Spleen (tissue), 11 donors: ENCODE measurements around the gene AVP. TPM values are rescaled to one million over a fixed set of nuclear protein-coding genes. Genes with fewer than 3 reads are reported as not detected.

Experiments used
- DNase-seq: peaks from one replicate; pipeline ENCODE4 v3.0.0-alpha.2; 2020
- H3K27ac ChIP-seq, 8 donors: fragments of 200-600 bp; sonication (generic) in 7 of 8; 1 replicate in 4 of 8; 2 replicates in 4 of 8; pipeline versions ENCODE4 v1.5.0 to v1.8.0; 2016 to 2021; ENCODE audit warnings: inconsistent platforms in 4 of 8, mild to moderate bottlenecking in 4 of 8, moderate library complexity in 1 of 8
- H3K27me3 ChIP-seq, 7 donors: fragments of 200-600 bp; sonication (generic) in 6 of 7; replicated peaks in 1 of 7; 1 replicate in 4 of 7; 2 replicates in 3 of 7; pipeline versions ENCODE4 v1.5.0 to v1.8.0; 2016 to 2021; ENCODE audit warnings: inconsistent platforms in 3 of 7, mild to moderate bottlenecking in 1 of 7
- H3K36me3 ChIP-seq, 6 donors: fragments of 200-600 bp; sonication (generic) in 5 of 6; 1 replicate in 4 of 6; 2 replicates in 2 of 6; pipeline versions ENCODE4 v1.5.0 to v1.8.0; 2016 to 2021; ENCODE audit warnings: inconsistent platforms in 2 of 6
- H3K4me1 ChIP-seq, 6 donors: fragments of 200-600 bp; sonication (generic) in 5 of 6; 1 replicate in 3 of 6; 2 replicates in 3 of 6; pipeline versions ENCODE4 v1.5.0 to v1.8.0; 2016 to 2021; ENCODE audit warnings: inconsistent platforms in 3 of 6
- H3K4me3 ChIP-seq, 8 donors: fragments of 200-600 bp; sonication (generic) in 7 of 8; 1 replicate in 4 of 8; 2 replicates in 4 of 8; pipeline versions ENCODE4 v1.5.0 to v1.8.0; 2016 to 2021; ENCODE audit warnings: inconsistent platforms in 4 of 8, mild to moderate bottlenecking in 4 of 8, moderate library complexity in 2 of 8
- H3K9me3 ChIP-seq, 8 donors: fragments of 200-600 bp; sonication (generic) in 7 of 8; 1 replicate in 4 of 8; 2 replicates in 4 of 8; pipeline versions ENCODE4 v1.5.0 to v1.8.0; 2016 to 2021; ENCODE audit warnings: inconsistent platforms in 4 of 8
- POLR2A ChIP-seq, 3 donors: fragments of 450-650 bp; IDR thresholded peaks; one replicate each; pipeline ENCODE4 v1.5.1; 2017; ENCODE audit warnings: antibody characterized with exemption in 3 of 3, mild to moderate bottlenecking in 1 of 3
- POLR2AphosphoS5 ChIP-seq, 3 donors: sonication (generic); formaldehyde crosslinking; IDR thresholded peaks; one replicate each; pipeline ENCODE4 v1.5.1; 2017; ENCODE audit warnings: antibody characterized with exemption in 3 of 3
- WGBS, 5 donors: extraction: QIAGEN DNeasy Blood & Tissue Kit in 3 of 5; methylation state at CpG; one replicate each; pipeline versions ENCODE4 v1.1.5 to v1.1.7; 2013 to 2018; 5-methylcytosine and 5-hydroxymethylcytosine counted together
- intact Hi-C: fragments of 100-400 bp; cut with DNase I; formaldehyde crosslinking; loops from one replicate; pipeline ENCODE4 v1.15.0; 2023; ENCODE audit warnings: low total_unique reads
- polyA plus RNA-seq, 3 donors: library from polyadenylated mRNA; stranded (reverse); fragments of 200-250 nt; gene quantifications; one replicate each; pipeline ENCODE4 v1.2.1, GENCODE V29; 2013
- total RNA-seq, 7 donors: library from RNA; depleted of rRNA in 3 of 7; stranded (reverse); fragments of >200 nt in 3 of 7; fragmentation: NEBNext Ultra II Directional in 4 of 7; extraction: Animal tissue kit (Norgen Biotek cat#: 25700) in 4 of 7; gene quantifications; one replicate each; pipeline versions ENCODE4 v1.1.0 to v1.2.1, GENCODE V29; 2016 to 2021
- TF ChIP-seq, protein P1 (sequence below), 11 experiments: fragments of 200-600 bp in 7 of 11; fragments of 450-650 bp in 4 of 11; sonication (generic) in 4 of 11; IDR thresholded peaks in 8 of 11; conservative IDR thresholded peaks in 3 of 11; 1 replicate in 7 of 11; 2 replicates in 4 of 11; pipeline versions ENCODE4 v1.4.0 to v1.8.0; 2016 to 2021; ENCODE audit warnings: antibody characterized with exemption in 11 of 11, inconsistent platforms in 4 of 11, mild to moderate bottlenecking in 1 of 11
- donor health status: healthy with polysubstance abuse.
- donor health status: DM: no; HTN: no; CAD: no; lungs with moderate emphysema.
- donor health status: DM: no; HTN: no; CAD: no.
- donor health status: Bipolar disorder and iron deficiency.
- donor health status: healthy.
- donor health status: DM: no; HTN: no; CAD: no.
- donor health status: DM: yes; HTN: yes; CAD: no.

The AVP gene
- total and polyA plus RNA-seq, 10 donors: 2.2 TPM; not detected in 9

DNA sequence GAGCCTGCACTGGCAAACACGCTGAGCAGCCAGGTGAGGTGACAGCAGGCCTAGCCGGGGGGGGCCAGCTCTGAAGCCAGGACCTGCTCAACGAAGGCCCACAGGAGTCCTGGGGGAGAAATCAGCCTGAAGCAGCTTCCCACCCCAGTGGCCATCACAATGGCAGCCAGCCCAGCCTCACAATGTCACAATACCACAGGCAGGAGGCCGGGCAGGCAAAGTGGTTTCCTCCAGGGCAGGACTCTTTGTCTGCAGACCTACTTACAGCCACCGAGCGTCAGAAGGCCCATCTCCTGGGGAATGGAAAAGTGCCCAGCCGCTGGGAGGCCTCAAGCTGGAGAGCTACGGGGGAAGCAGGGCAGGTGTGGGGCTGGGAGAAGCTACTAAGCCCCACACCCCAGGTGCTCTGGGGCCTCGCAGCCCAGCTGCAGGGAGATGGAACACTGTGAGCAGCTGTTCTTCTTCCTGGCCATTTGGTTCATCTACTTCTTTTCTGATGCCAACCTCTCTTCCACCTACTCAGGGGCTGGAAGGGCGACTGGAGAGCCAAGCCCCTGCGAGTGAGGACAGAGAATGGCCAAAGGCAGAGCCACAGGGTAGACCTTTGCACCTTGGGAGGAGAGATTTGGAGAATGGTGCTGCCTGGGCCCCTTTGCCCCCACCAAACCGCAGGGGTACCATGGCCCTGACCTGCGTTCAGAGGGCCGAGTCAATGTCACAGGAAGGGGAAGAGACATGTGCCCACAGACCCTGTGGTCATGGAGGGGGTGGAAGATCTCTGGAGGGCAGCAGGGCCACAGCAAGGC is 22.3 kb upstream of the AVP start:
- Histone ChIP-seq H3K4me1 (peaks cover 0 to 54% (median 5%) of the 10 kb centered on the region in 6 donors), H3K27ac (peak overlapping the region in 2 of 8 donors; percentile 4 to 13), H3K27me3 (no peaks in the 10 kb centered on the region), H3K4me3 (no peak overlapping the region), H3K36me3 (peaks cover 3 to 60% (median 24%) of the 10 kb centered on the region in 6 donors), H3K9me3 (no peaks in the 10 kb centered on the region)
- intact Hi-C loops: no loop called here
- DNase-seq: no peak
- TF ChIP-seq, protein P1, sequence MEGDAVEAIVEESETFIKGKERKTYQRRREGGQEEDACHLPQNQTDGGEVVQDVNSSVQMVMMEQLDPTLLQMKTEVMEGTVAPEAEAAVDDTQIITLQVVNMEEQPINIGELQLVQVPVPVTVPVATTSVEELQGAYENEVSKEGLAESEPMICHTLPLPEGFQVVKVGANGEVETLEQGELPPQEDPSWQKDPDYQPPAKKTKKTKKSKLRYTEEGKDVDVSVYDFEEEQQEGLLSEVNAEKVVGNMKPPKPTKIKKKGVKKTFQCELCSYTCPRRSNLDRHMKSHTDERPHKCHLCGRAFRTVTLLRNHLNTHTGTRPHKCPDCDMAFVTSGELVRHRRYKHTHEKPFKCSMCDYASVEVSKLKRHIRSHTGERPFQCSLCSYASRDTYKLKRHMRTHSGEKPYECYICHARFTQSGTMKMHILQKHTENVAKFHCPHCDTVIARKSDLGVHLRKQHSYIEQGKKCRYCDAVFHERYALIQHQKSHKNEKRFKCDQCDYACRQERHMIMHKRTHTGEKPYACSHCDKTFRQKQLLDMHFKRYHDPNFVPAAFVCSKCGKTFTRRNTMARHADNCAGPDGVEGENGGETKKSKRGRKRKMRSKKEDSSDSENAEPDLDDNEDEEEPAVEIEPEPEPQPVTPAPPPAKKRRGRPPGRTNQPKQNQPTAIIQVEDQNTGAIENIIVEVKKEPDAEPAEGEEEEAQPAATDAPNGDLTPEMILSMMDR (IDR thresholded peaks at IDR 0.05 in 8 of 11, conservative IDR thresholded peaks at IDR 0.05 in 3 of 11): no peak
- TF ChIP-seq POLR2AphosphoS5 (IDR thresholded peaks at IDR 0.05): peak in 1 of 3 donors; percentile 36
- 41 to 60% (median 57%) methylated on average over 11 to 14 of the region's 14 CpGs for WGBS, 5 donors

DNA sequence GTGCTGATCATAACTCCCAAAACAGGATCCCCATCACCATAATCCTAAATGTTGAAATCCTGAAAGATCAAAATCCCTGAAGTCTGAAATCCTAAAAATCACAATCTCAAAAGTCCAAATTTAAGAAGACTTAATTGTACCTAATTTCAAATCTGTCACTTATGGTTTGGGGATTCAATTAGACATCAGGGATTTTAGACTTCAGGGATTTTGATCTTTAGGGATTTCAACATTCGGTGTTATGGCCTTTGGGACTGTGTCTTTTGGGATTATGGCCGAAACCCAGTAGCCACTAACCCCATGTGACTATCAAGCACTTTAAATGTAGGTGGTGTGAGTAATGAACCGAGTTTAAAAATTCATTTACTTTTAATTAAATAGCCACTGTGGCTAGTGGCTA is 21.7 kb upstream of the AVP start:
- no peak for DNase-seq
- intact Hi-C loops: no loop called here
- H3K27ac ChIP-seq: no peak overlapping the region

DNA sequence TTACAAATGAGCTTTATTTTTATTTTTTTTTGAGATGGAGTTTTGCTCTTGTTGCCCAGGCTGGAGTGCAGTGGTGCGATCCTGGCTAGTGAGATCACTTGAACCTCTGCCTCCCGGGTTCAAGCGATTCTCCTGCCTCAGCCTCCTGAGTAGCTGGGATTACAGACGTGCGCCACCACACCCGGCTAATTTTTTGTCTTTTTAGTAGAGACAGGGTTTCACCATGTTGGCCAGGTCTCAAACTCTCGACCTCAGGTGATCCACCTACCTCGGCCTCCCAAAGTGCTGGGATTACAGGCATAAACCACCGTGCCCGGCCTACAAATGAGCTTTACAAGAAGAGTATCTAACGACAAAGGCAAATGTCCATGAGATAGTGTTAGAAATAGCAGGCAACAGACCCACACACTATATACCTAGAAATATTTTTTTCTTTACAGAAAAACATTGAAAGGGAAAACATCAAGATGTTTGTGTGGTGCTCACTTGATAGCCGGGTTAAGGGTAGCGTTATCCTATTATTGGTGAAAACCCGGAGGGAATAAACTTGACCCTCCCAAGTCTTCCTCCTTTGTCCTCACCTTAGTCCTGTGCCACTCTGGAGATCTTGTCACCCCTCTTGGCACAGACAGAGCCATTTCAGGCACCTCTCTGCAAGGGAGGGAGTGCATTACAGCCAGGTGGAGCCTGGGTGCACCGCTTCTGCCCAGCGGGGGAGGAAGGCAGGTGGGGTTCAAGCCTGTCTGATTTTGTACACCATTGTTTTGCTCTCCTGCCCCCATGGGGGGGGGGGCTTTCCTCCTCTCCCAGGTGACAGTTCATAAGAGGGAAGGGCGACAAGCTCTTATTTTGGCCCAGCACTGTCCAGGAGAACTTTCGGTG is 21.0 kb upstream of the AVP start:
- H3K36me3 ChIP-seq: peaks cover 3 to 46% (median 24%) of the 10 kb centered on the region in 6 donors
- H3K27me3 ChIP-seq: no peaks in the 10 kb centered on the region
- peaks cover 0 to 49% (median 7%) of the 10 kb centered on the region in 6 donors for H3K4me1 ChIP-seq
- no peak for DNase-seq
- 95 to 98% (median 97%) methylated on average over 17 to 18 of the region's 18 CpGs for WGBS, 5 donors
- H3K27ac ChIP-seq: no peak overlapping the region
- no peaks in the 10 kb centered on the region for H3K9me3 ChIP-seq
- intact Hi-C loops: no loop called here
- no peak overlapping the region for H3K4me3 ChIP-seq
- no peak for TF ChIP-seq POLR2AphosphoS5 (IDR thresholded peaks at IDR 0.05)
- TF ChIP-seq, protein P1 (IDR thresholded peaks at IDR 0.05 in 8 of 11, conservative IDR thresholded peaks at IDR 0.05 in 3 of 11): no peak
- TF ChIP-seq POLR2A (IDR thresholded peaks at IDR 0.05): no peak

More for the DNA sequence above, 21.7 kb upstream of the AVP start:
- H3K36me3 ChIP-seq: peaks cover 3 to 53% (median 24%) of the 10 kb centered on the region in 6 donors
- peaks cover 0 to 54% (median 7%) of the 10 kb centered on the region in 6 donors for H3K4me1 ChIP-seq
- 90 to 96% (median 95%) methylated on average over 3 of the region's 3 CpGs for WGBS, 5 donors
- TF ChIP-seq POLR2A (IDR thresholded peaks at IDR 0.05) (no peak), POLR2AphosphoS5 (IDR thresholded peaks at IDR 0.05) (no peak)
- TF ChIP-seq, protein P1 (IDR thresholded peaks at IDR 0.05 in 8 of 11, conservative IDR thresholded peaks at IDR 0.05 in 3 of 11): no peak
- no peaks in the 10 kb centered on the region for H3K9me3 ChIP-seq
- no peaks in the 10 kb centered on the region for H3K27me3 ChIP-seq
- H3K4me3 ChIP-seq: no peak overlapping the region
